ENCODE data around the gene NDRG3. TPM values are rescaled to one million over a fixed set of nuclear protein-coding genes. Genes with fewer than 3 reads are reported as not detected.

NDRG3 gene
- total and polyA plus RNA-seq, 10 of the 15 experiments (the other 5 are each of a cell fraction or from before 2014, with no cell fraction given) = 11.2 to 29.7 (median 14.9) TPM

DNA sequence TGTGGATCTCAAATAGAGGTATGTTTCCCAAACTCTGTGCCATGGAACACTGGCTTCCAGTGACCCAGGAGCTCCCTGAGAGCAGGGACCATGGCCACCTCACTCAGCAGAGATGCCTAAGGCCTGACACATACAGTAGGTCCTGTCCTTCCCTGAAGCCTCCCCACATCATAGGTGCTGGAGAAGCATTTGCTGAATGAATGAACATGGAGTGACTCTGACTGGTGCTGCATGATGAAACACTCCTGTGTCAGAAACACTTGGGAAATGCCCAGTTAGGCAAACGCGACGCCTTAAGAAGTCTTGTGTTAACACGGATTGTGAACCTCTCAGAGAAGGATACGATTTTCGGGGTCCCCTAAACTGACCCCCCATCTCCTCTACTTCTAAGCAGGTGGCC, 114.2 kb downstream of the NDRG3 start:
- H3K27ac ChIP-seq (ENCODE audit: control insufficient read depth, insufficient read depth) = no peak overlapping the region
- no peak overlapping the region for H3K4me2 ChIP-seq (ENCODE audit: control insufficient read depth, insufficient read depth)
- H3K36me3 ChIP-seq (ENCODE audit: control insufficient read depth in 2 of 2, insufficient read depth in 2 of 2, low read length in 1 of 2) = no peaks in the 10 kb centered on the region
- H2AFZ ChIP-seq (ENCODE audit: control insufficient read depth, low read depth, low read length) = no peak overlapping the region
- ChIA-PET SMC1A (ENCODE audit: uncharacterized antibody, unreplicated experiment) (no interaction called here), POLR2A (no interaction called here), RAD21 (ENCODE audit: unreplicated experiment) (no interaction called here), CTCF (interaction anchor here (1.1 to 1.7 kb wide), 2 partner anchors 124 to 177 kb away, joined by 3 to 5 read pairs; no protein-coding TSS in a partner anchor)
- BruUV-seq (replicated peaks) = no TSS peak
- ATAC-seq (no peak), FAIRE-seq (no peak), DNase-seq (ENCODE audit: low read depth, low spot score) (no peak)
- intact Hi-C loops (cut with micrococcal nuclease; ENCODE audit: unreplicated experiment) = no loop called here
- 91% methylated on average over 6 of the region's 6 CpGs for WGBS (ENCODE audit: insufficient coverage, insufficient replicate concordance, low lambda C conversion rate, missing lambda C conversion rate)
- H3K27me3 ChIP-seq (replicated peaks in 1 of 2; ENCODE audit: control insufficient read depth in 2 of 2, insufficient read depth in 2 of 2, low read length in 1 of 2) = no peaks in the 10 kb centered on the region
- H3K4me3 ChIP-seq = no peak overlapping the region
- H3K79me2 ChIP-seq (ENCODE audit: control insufficient read depth, insufficient read depth, low read length) = no peaks in the 10 kb centered on the region
- in situ Hi-C loops (cut with MboI) = no loop called here
- no peaks in the 10 kb centered on the region for H3K9me3 ChIP-seq (replicated peaks; ENCODE audit: control insufficient read depth, insufficient read depth, low read length)
- no peak overlapping the region for H3K9ac ChIP-seq (ENCODE audit: control insufficient read depth, insufficient read depth, low read length)
- TF ChIP-seq YY1 (IDR thresholded peaks at IDR 0.05; ENCODE audit: low read depth, low read length) = no peak
- TF ChIP-seq SRF (IDR thresholded peaks at IDR 0.05; ENCODE audit: low read depth in 2 of 2, low read length in 2 of 2) = no peak
- TF ChIP-seq, protein P1, sequence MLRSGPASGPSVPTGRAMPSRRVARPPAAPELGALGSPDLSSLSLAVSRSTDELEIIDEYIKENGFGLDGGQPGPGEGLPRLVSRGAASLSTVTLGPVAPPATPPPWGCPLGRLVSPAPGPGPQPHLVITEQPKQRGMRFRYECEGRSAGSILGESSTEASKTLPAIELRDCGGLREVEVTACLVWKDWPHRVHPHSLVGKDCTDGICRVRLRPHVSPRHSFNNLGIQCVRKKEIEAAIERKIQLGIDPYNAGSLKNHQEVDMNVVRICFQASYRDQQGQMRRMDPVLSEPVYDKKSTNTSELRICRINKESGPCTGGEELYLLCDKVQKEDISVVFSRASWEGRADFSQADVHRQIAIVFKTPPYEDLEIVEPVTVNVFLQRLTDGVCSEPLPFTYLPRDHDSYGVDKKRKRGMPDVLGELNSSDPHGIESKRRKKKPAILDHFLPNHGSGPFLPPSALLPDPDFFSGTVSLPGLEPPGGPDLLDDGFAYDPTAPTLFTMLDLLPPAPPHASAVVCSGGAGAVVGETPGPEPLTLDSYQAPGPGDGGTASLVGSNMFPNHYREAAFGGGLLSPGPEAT (IDR thresholded peaks at IDR 0.05; ENCODE audit: low read depth) = no peak
- TF ChIP-seq TCF12 (IDR thresholded peaks at IDR 0.05; ENCODE audit: low read depth, low read length) = no peak
- TF ChIP-seq BRCA1 (IDR thresholded peaks at IDR 0.05; ENCODE audit: low read depth, low read length) = no peak
- peaks cover 12% of the 10 kb centered on the region for H3K4me1 ChIP-seq (ENCODE audit: control insufficient read depth, insufficient read depth, low read length)
- no peaks in the 10 kb centered on the region for H4K20me1 ChIP-seq (ENCODE audit: control insufficient read depth, insufficient read depth)
